ENCODE data around the gene HSBP1L1. TPM values are rescaled to one million over a fixed set of nuclear protein-coding genes. Genes with fewer than 3 reads are reported as not detected.

Gene HSBP1L1
- total RNA-seq, 1 experiment from 2014 or later, result not detected

DNA sequence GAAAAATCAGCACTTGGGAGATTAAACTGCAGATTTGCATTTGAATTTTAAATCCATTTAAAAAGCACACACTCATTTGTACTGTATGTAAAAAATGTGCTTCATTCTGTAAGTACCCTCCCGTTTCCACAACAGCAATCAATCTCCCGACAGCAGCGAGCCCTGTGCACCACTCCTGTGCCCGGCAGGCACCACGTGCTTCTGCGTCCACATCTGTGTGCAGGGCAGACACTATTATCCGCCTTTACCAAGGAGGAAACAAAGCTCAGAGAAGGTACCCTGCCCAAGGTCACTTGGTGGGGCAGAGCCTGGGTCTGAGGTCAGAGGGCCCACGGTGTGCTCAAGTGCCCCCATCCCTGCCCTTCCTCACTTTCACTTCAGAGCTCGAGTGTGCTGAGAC, 7.5 kb downstream of the HSBP1L1 start:
- no peaks in the 10 kb centered on the region for H3K23me2 ChIP-seq (ENCODE audit: insufficient read length, low read depth, low read length, poor library complexity, severe bottlenecking)
- no peak overlapping the region for H2BK5ac ChIP-seq (ENCODE audit: insufficient read length, low read length)
- WGBS (ENCODE audit: extremely low coverage, insufficient read length, low lambda C conversion rate), result no CpG with 5 or more reads among the region's 9 CpGs
- no peak overlapping the region for H4K5ac ChIP-seq (ENCODE audit: insufficient read length, low read depth, low read length)
- no peak overlapping the region for H4K8ac ChIP-seq (replicated peaks; ENCODE audit: insufficient read length, low read depth, low read length)
- Mint-ChIP-seq H3K27ac (no peak overlapping the region), H3K36me3 (ENCODE audit: insufficient read depth in 1 of 3, low read depth in 3 of 3) (peaks cover 27 to 66% (median 54%) of the 10 kb centered on the region in 3 experiments), H3K4me3 (no peak overlapping the region), H3K27me3 (ENCODE audit: low read depth) (peaks cover 2% of the 10 kb centered on the region; the same call in 1 of the 2 replicates), H3K9me3 (no peaks in the 10 kb centered on the region), H3K4me1 (no peaks in the 10 kb centered on the region)
- no peak overlapping the region for H3K4me2 ChIP-seq (ENCODE audit: insufficient read depth, insufficient read length, low read length)
- H3K18ac ChIP-seq (ENCODE audit: insufficient read length, low read depth, low read length), result no peak overlapping the region
- H3K14ac ChIP-seq (ENCODE audit: insufficient read depth, low read length), result no peak overlapping the region
- no peak overlapping the region for H2BK12ac ChIP-seq (ENCODE audit: insufficient read length, low read depth, low read length)
- no peaks in the 10 kb centered on the region for H3K4me1 ChIP-seq (ENCODE audit: insufficient read depth, low read length)
- no peaks in the 10 kb centered on the region for H3K9me3 ChIP-seq (ENCODE audit: control insufficient read depth, low read depth, low read length)
- H3K79me1 ChIP-seq (ENCODE audit: insufficient read depth, low read depth, low read length, poor library complexity, severe bottlenecking), result peaks cover 10% of the 10 kb centered on the region
- no peak overlapping the region for H2AK5ac ChIP-seq (ENCODE audit: insufficient read length, low read length)
- no peak overlapping the region for H3K56ac ChIP-seq (ENCODE audit: insufficient read length, low read depth, low read length)
- H2BK15ac ChIP-seq (ENCODE audit: low read depth, low read length), result no peak overlapping the region
- no peak overlapping the region for H3K9ac ChIP-seq (ENCODE audit: extremely low read depth, insufficient read length, low read length)
- no peaks in the 10 kb centered on the region for H3K27me3 ChIP-seq (ENCODE audit: insufficient read depth, low read length)
- H3K27ac ChIP-seq (ENCODE audit: insufficient read length, low read depth, low read length), result no peak overlapping the region
- no peak overlapping the region for H2BK20ac ChIP-seq (ENCODE audit: low read depth, low read length, poor library complexity, severe bottlenecking)
- TF ChIP-seq, protein P1, sequence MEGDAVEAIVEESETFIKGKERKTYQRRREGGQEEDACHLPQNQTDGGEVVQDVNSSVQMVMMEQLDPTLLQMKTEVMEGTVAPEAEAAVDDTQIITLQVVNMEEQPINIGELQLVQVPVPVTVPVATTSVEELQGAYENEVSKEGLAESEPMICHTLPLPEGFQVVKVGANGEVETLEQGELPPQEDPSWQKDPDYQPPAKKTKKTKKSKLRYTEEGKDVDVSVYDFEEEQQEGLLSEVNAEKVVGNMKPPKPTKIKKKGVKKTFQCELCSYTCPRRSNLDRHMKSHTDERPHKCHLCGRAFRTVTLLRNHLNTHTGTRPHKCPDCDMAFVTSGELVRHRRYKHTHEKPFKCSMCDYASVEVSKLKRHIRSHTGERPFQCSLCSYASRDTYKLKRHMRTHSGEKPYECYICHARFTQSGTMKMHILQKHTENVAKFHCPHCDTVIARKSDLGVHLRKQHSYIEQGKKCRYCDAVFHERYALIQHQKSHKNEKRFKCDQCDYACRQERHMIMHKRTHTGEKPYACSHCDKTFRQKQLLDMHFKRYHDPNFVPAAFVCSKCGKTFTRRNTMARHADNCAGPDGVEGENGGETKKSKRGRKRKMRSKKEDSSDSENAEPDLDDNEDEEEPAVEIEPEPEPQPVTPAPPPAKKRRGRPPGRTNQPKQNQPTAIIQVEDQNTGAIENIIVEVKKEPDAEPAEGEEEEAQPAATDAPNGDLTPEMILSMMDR (conservative IDR thresholded peaks at IDR 0.05), result no peak
- H2AFZ ChIP-seq (ENCODE audit: low read length), result no peak overlapping the region
- no peaks in the 10 kb centered on the region for H4K20me1 ChIP-seq (ENCODE audit: control insufficient read depth, insufficient read depth, insufficient read length)
- no peak overlapping the region for H3K23ac ChIP-seq (ENCODE audit: insufficient read length, low read depth, low read length)
- no peak overlapping the region for H4K91ac ChIP-seq (ENCODE audit: insufficient read length, low read depth, low read length)
- H3K4ac ChIP-seq (ENCODE audit: low read depth, low read length), result no peak overlapping the region
- peaks cover 12% of the 10 kb centered on the region; the same call in 1 of the 2 replicates for H3K79me2 ChIP-seq (ENCODE audit: insufficient read depth, low read length)
- H2BK120ac ChIP-seq (ENCODE audit: low read depth, low read length, poor library complexity, severe bottlenecking), result no peak overlapping the region
- DNase-seq, result no peak
- no peak overlapping the region for H3T11ph ChIP-seq (ENCODE audit: low read length)
